DMS 273 treated with DMSO at 0.1 percent for 48 hours (cell line): ENCODE measurements around the gene LOXHD1.
A peak's percentile ranks its signal among the peaks of the same experiment; 100 is the strongest.

Experiments
- DNase-seq: peaks from one replicate; lab custom pipeline; 2025; lab: John Stamatoyannopoulos, UW

LOXHD1 gene

DNA sequence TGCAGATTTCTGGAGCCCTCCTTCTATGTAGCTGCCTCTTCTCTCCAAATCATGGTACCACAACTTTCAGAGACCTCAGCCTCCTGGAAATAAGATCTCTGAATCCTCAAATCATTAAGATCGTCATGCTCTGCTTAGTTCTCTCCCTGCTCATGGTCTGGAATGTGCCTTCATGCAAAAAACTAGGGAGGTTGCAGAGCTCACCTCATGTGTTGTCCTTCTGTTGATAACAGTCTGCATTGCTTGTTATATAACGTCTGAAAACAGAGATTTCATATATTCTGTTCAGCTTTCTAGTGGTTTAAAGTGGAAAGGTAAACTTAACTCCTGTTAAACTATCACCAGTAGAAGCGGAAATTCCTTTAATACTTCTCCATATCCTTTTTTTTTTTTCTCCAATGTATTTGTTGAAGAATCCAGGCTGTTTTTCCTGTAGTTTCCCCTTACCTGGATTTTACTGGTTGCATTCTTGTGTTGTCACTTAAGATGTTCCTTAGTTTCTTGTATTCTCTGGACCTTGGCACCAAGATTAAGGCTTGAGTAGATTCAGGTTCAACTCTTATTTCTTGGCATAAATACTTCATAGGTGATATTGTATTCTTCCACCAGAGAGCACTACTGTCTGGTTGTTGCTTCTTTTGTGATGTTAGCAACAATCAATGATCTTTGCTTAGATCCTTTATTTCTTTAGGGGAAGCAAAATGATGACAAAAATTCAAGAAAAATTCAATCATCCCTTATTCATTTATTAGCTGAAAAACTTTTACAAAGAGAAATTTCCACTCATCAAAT is 211.3 kb downstream of the LOXHD1 start:
- no peak for DNase-seq

DNA sequence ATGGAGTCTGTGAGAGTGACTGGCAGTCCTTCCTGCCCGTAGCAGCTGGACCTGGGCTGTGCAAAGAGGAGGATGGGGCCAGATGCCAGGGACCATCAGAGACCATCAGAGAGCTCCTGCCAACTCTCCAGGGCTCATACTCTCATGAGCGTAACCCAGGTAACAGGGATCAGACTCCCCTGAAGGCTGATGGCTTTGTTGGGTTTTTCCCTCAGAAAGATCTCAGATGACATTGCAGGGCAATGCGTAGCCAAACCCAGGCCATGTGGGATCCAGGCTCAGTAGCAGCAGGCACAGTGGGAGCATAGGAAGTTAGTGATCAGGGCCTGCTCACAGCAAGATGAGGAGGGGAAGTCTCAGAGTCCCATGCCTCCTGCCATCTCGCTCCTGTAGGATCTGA is 218.0 kb downstream of the LOXHD1 start:
- no peak for DNase-seq

DNA sequence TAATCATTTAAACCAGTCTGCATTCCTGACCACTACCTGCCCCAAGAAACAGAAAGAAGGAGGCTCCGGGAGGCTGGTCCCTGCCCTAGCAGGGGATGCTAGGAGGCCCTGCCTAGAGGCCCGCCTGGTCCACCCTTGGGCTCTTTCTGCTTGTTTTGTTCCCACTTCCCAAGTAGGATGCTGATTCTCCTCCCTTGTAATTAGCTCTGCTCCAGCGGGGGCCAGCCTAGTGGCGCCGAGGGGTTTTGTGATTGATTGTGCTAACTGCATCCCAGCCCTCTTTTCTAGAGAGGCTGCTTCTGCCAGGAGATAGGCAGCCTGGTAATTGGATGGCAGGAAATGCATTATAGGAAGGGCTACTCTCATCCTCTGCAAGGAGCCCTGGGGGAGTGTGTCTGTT is 220.0 kb downstream of the LOXHD1 start:
- no peak for DNase-seq

DNA sequence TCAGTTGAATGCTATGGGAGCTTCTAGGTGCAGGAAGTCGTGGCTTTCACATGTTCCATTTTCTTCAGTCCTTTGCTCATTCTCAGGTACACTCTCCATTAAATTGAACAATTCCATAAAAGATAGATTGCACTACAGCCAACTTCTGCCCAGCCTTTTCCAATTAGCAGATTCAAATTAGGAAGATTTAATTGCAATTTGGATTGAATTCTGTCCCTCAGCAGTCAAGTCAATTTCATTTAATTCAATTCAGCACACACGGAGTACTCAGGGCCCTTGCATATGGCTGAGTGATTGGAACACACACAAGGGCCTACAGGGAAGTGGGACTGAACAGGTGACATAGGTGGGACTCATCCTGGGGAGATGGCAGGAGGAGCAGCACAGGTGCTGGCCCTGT is 220.4 kb downstream of the LOXHD1 start:
- DNase-seq = no peak

- DNase-seq = no peak
Measured at GRCh38 chr18:46435031-46435430, 222.0 kb downstream of the LOXHD1 start.

- no peak for DNase-seq
Measured at GRCh38 chr18:46434629-46435028, 222.4 kb downstream of the LOXHD1 start.

GRCh38 chr18:46433121-46433826 is 223.7 kb downstream of the LOXHD1 start:
- no peak for DNase-seq

GRCh38 chr18:46431522-46432171 is 225.4 kb downstream of the LOXHD1 start:
- DNase-seq = peak; percentile 23

GRCh38 chr18:46429649-46430224 is 227.3 kb downstream of the LOXHD1 start:
- no peak for DNase-seq

DNA sequence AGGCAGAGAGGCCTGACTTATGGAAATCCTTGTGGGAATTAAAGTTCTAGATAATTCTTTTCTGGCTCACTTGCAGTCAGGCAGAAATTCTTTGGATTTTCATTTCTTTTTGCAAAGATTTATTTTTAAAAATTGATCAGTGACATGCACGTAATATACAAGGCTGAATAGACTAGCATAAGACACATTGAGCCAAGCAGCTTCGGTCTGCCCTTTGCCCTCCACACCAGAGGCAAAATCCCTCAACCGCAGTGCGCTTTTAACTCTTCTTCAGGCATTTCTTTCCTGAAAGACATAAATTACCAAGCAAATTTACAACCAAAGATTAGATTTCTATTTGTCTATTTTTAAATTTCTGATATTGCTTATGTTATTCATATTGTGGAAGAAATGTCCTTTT is 227.9 kb downstream of the LOXHD1 start:
- DNase-seq = no peak

DNA sequence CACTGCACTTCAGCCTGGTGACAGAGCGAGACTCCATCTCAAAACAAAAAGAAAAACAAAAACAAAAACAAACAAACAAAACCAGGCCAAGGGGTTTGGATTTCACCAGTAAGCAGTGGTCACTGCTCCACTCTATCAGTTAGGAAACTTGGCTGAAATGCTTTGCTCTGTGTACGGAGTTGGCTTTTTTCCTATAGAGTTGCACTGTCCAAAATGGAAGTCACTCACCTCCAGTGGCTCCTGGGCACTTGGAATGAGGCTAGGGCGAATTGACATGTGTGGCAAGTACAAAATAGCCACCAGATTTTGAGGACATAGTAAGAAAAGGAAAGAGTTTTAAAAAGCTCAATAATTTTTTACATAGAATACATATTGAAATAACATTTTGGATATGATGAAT is 228.7 kb downstream of the LOXHD1 start:
- no peak for DNase-seq

DNA sequence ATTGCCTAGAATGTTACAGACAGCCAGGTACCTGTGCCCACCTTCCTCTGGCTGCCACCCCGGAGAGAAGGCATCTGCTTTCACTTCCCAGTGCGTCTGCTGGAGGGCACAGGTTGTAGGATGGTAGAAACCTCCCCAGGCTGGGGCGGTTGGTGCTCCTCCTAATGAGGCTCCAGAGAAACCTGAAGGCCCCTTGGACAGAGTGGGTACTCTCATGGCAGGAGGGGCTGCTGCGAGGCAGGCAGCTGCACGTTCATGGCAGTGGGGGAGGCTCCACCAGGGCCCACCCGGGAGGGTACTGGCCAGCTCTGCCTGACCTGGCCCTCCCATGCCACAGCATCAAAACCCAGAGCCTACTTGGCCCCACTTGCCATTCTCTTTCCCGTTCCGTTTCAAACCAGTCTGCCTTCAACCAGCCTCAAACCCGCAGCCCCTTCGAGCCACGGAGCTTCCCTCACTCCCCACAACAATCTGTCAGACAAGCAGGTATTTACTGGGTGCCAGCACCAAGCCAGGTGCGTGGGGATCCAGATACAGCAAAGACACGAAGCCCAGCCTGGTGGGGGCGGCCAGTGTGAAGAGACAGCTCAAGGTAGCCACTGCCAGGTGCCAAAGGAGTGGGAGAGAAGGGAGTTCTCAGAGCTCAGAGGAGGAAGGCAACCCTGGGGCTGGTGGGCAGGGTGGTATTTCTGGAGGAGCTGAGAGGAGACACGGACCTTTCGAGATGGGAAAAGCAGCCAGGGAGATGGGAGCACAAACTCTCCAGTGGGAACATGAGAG is 229.6 kb downstream of the LOXHD1 start:
- no peak for DNase-seq
